GM19468 (cell line): ENCODE data around the gene NAT9.

ENCODE experiments used
- ATAC-seq: cut with Tn5 transposase; IDR thresholded peaks from one replicate; pipeline ENCODE4 v1.9.1; 2021; ENCODE audit warnings: mild to moderate bottlenecking, moderate library complexity, moderate number of reproducible peaks; ENCODE audit not compliant: unreplicated experiment; ENCODE audit errors: extremely low read depth

NAT9 gene

GRCh38 chr17:74764751-74765286 lies 11.3 kb downstream of the NAT9 start:
- no peak for ATAC-seq

- no peak for ATAC-seq
Measured at GRCh38 chr17:74763565-74764387, 12.4 kb downstream of the NAT9 start.

- no peak for ATAC-seq
Measured at GRCh38 chr17:74761931-74762330, 14.2 kb downstream of the NAT9 start.

- no peak for ATAC-seq
Measured at GRCh38 chr17:74761419-74761818, 14.7 kb downstream of the NAT9 start.

GRCh38 chr17:74760404-74761105 lies 15.6 kb downstream of the NAT9 start:
- no peak for ATAC-seq

GRCh38 chr17:74759941-74760340 lies 16.2 kb downstream of the NAT9 start:
- no peak for ATAC-seq

GRCh38 chr17:74759243-74759801 lies 16.8 kb downstream of the NAT9 start:
- ATAC-seq = no peak

GRCh38 chr17:74758848-74759168 lies 17.3 kb downstream of the NAT9 start:
- ATAC-seq = no peak

GRCh38 chr17:74757931-74758847 lies 18.0 kb downstream of the NAT9 start:
- no peak for ATAC-seq

- ATAC-seq = no peak
Measured at GRCh38 chr17:74757502-74757901, 18.6 kb downstream of the NAT9 start.

- ATAC-seq = no peak
Measured at GRCh38 chr17:74756891-74757290, 19.3 kb downstream of the NAT9 start.

GRCh38 chr17:74755533-74755932 lies 20.6 kb downstream of the NAT9 start:
- ATAC-seq = no peak

- no peak for ATAC-seq
Measured at GRCh38 chr17:74754832-74755231, 21.3 kb downstream of the NAT9 start.

- no peak for ATAC-seq
Measured at GRCh38 chr17:74752822-74753401, 23.2 kb downstream of the NAT9 start.

GRCh38 chr17:74752415-74752814 lies 23.7 kb downstream of the NAT9 start:
- no peak for ATAC-seq

GRCh38 chr17:74750327-74751069 lies 25.6 kb downstream of the NAT9 start:
- ATAC-seq = no peak

- no peak for ATAC-seq
Measured at GRCh38 chr17:74750039-74750326, 26.2 kb downstream of the NAT9 start.

- no peak for ATAC-seq
Measured at GRCh38 chr17:74749279-74750038, 26.7 kb downstream of the NAT9 start.
